ENCODE measurements around the gene NLE1.

DNA sequence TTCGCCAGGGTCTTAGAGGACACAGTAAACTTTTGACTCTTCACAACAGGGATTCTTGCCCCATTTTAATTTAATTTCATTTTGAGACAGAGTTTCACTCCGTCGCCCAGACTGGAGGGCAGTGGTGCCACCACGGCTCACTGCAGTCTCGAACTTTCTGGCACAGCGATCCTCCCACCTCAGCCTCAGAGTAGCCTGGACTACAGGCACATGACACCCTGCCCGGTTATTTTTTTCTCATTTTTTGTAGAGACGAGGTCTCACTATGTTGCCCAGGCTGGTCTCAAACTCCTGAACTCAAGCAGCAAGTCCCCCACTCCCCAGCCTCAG is 329 bp upstream of the NLE1 start:
- TF ChIP-seq CTCF (IDR thresholded peaks at IDR 0.05) (no peak), POLR2A (IDR thresholded peaks at IDR 0.05) (no peak)

Data from right lobe of liver (tissue), 4 donors.